Measurements from ENCODE around the gene MICU1.
"Not testable (repeated sequence)": the region's sequence is repeated elsewhere in the genome, so short reads cannot be mapped to it uniquely, and the experiment has no call there.

MICU1 gene, protein sequence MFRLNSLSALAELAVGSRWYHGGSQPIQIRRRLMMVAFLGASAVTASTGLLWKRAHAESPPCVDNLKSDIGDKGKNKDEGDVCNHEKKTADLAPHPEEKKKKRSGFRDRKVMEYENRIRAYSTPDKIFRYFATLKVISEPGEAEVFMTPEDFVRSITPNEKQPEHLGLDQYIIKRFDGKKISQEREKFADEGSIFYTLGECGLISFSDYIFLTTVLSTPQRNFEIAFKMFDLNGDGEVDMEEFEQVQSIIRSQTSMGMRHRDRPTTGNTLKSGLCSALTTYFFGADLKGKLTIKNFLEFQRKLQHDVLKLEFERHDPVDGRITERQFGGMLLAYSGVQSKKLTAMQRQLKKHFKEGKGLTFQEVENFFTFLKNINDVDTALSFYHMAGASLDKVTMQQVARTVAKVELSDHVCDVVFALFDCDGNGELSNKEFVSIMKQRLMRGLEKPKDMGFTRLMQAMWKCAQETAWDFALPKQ

DNA sequence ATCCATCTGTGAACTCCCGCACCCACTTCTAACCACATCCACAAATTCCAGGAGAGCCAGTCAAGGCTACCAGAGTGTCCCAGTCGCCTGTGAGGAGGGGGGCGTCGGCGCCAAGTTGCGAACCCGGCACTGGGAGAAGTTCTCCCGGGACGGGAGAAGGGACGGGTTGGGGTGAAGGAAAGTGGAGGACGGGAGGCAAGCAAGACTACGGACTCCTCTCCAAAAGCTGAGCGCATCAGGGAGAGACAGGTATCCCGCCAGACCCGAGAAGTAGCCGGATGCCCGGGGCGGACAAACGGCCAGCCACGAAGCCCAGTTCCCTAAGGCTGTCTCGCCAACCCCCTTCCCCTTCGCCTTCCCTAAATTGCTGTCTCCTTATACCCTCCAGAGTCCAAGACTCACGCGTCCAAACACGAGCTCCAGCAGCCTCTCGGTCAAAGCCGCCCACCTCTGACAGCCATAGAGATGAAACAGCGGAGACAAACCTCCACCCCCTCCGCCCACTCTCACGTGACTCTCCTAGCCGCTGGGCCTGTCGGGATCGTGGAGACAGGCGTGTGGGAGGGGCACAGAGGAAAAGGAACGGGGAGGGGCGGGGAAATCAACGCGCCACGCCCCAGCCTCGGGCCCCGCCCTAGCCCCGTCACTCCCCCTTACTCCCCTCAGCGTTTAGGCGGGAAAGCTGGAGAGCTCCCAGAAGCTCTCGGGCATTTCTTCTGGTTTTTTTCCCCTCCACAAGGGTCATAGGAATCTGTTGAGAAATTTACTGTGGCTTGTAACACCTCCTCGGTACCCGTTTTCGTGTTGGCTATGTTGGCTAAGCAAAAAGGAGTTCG, at the start of gene MICU1:
TSS of gene MICU1 (minus strand) at position 472 of the 836 bp plus-strand sequence. CDS start 59,286 bp downstream, outside the sequence.
- peak; percentile 90 for DNase-seq (ENCODE audit: low read depth)

DNA sequence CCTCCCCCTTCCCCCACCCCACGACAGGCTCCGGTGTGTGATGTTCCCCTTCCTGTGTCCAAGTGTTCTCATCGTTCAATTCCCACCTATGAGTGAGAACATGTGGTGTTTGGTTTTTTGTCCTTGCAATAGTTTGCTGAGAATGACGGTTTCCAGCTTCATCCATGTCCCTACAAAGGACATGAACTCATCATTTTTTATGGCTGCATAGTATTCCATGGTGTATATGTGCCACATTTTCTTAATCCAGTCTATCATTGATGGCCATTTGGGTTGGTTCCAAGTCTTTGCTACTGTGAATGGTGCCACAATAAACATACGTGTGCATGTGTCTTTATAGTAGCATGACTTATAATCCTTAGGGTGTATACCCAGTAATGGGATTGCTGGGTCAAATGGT, 48.3 kb upstream of the MICU1 start:
- not testable (repeated sequence) for DNase-seq (ENCODE audit: low read depth)

DNA sequence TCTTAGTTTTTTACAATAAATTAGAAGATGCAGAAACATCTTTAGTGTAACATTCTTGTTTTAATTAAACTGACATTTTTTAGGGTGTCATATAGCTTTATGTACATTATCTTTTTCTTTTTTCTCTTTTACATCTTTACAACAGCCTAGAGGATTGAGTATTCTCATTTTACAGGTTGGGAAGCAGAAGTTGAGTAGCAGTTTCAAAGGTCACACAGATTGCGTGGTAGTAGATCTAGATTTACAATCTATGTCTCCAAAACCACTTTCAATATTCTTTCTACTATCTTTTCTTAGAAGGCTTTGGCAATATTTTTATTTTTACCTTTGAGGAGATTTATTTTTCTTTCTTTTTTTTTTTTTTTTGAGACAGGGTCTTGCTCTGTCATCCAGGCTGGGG, 47.4 kb upstream of the MICU1 start:
- DNase-seq (ENCODE audit: low read depth) = no peak

DNA sequence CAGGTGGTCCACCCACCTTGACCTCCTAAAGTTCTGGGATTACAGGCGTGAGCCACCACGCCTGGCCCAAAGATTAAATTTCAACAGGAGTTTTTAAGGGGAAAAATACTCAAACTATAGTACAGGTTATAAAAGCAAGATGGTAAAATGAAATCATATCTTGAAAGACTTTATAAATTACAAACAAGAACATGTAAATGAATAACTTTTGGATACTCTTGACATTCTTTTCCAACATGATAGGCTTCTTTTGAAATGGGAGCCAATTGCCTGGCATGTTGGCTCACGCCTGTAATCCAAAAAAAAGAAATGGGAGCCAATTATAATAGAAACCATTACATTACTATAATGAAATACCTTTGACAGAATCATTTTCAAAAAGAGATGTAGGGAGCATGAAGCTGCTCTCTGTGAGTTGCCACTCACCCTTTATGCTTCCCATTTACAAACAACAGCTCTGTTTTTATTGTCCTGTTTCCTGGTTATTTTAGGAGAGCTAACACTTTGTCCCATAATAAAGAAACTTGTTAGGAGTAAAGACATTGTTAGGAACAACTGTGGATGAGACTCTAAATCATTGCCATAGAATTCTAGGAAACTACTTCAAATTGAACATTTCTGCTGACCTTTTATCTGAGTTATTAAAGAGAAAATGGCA, 41.5 kb upstream of the MICU1 start:
- no peak for DNase-seq (ENCODE audit: low read depth)

DNA sequence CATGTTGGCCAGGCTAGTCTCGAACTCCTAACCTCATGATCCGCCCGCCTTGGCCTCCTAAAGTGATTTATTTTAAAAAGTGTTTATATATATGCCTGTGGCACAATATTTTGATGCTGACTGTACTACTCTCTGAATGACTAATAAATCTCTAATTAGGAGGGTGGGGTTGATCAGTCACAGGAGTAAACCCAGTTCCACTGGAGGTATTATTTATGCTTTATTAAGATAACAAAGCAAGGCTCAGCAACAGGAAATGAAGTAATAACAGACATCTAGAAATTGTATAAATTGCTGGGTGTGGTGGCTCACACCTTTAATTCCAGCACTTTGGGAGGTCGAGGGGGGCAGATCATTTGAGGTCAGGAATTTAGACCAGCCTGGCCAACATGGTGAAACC, 40.0 kb upstream of the MICU1 start:
- no peak for DNase-seq (ENCODE audit: low read depth)

DNA sequence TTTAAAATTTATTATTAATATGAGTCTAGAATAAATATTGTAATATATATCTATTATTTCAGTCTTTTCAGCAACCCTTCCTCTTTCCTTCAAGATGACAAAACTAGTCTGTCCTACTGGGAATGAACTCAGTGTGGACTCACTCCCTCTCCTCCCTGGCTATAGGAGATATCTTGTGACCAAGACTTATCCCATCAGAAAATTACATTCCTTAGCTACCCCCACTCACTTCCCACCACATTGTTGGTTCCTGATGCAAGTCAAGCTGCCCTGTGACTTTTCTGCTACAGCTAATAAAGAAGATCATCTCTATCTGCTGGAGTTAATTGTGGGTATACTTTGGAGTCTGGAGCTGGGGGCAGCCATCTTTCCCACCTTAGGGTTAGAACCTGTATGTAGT, 38.1 kb upstream of the MICU1 start:
- no peak for DNase-seq (ENCODE audit: low read depth)

DNA sequence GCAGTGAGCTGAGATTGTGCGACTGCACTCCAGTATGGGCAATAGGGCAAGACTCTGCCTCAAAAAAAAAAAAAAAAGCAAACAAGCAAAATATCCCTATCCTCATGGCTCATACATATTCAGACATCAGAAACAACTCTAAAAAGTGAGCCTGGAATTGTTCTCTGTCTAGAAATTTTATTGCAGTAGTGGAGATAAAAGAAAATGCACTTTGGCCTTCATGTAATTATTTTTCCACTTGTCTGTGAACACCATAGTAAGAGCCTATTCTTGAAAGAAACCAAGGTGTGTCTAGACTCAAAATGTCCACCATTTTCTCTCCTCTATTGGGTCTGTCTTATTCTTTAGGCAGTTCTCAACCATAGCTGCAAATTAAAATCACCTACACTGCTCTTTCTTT, 35.6 kb upstream of the MICU1 start:
- no peak for DNase-seq (ENCODE audit: low read depth)

DNA sequence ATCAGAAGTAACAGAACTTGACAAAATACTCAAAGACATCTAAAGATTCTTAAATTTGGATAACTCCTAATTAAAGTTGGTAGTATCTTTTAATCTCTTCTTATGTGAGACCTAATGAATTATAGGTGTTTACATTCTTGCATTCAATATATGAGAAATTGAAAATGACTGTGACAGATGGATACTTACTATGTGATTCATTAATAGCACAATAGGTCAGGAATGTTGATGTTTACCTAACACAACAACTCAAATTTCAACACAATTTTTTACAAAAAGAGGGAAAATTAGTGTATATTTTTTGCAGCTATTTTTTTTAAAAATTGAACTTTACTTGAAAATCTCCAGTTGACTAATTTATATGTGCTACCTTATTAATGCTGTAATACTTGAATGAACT, 34.3 kb upstream of the MICU1 start:
- DNase-seq (ENCODE audit: low read depth) = no peak

DNA sequence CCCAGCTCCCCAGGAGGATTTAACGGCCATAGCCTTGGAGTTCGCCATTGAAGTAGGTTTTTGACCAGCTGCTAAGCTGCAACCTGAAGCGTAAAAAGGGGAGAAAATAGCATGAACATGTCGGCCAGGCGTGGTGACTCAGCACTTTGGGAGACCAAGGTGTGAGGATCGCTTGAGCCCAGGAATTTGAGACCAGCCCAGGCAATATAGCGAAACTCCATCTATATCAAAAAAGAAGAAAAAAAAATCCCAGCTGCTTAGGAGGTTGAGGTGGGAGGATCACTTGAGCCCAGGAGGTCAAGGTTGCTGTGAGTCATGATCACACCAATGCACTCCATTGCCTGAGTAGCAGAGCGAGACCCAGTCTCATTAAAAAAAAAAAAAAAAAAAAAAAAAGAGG, 33.8 kb upstream of the MICU1 start:
- DNase-seq (ENCODE audit: low read depth) = no peak

DNA sequence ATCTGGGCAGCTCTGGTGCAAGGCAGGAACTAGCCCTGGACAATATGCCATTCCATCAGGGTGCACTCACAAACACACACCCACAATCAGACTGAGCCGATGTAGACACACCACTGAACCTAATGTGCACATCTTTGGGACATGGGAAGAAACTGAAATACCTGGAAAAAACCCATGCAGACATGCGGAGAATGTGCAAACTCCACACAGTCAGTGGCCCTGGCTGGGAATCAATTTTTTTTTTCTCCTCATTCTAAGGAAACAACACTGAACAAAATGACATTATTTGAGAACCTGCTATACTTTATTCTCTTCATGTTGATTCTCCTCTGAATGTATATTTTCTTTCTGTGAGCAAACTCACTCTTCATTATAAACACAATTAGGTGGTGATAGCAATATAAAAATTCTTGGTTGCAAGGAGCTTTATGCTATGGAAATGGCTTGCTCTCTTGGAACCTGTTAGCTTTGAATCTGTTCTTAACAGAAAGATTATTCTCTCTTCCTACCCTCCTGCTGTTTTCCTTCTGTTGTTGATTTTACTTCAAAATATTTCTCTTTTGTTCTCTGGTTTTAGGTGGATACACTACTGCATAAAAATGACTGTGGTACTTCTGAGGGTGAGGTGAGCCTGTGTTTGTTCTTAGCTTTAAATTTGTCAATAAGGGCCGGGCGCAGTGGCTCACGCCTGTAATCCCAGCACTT, 33.0 kb upstream of the MICU1 start:
- DNase-seq (ENCODE audit: low read depth) = no peak

DNA sequence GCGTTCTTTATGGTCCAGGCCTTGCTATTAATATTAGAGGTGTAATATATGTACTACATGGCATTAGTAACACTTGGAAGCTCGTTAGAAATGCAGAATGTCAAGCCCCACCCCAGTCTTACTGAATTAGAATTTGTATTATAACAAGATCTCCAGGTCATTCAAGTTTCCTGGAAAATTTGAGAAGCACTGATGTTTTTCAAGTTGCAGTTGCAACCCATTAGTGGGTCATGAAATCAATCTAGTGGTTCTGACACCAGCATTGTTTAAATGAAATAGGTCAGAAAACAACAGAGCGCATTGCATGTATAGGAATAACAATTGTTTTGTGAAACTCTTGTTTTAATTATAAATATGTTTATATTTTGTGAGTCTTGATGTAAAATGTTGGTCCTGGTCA, 28.8 kb upstream of the MICU1 start:
- no peak for DNase-seq (ENCODE audit: low read depth)

DNA sequence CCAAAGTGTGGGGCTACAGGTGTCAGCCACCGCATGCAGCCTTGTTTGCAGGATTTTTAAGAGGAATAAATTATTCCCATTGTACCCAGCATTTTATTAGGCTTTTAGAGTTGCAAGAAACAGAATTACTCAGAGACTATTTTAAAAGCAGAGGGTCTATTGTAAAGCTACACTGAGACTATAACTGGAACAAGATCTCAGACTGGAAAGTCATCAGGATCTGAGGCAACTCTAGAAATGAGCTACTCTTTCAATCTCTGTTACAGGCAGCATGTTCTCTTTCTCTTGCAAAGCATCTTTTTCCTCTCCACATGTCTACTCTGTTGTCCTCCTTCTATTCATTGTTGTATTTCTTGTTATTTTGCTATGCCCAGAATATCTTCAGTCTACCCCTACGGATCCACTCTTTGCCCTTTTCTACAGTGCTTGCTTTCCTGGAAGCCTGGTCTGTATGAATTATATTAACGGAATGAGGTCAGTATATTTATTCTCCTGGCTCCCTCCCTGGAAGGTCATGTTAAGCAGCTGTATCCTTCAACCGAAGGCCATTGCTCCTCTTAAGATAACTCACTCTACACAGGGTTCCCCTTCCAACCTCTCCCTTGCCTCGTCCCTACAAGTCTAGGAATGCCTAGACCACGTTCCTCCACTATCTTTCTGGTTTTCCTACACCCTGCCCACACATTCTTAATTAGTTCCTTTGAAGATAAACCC, 27.7 kb upstream of the MICU1 start:
- no peak for DNase-seq (ENCODE audit: low read depth)

DNA sequence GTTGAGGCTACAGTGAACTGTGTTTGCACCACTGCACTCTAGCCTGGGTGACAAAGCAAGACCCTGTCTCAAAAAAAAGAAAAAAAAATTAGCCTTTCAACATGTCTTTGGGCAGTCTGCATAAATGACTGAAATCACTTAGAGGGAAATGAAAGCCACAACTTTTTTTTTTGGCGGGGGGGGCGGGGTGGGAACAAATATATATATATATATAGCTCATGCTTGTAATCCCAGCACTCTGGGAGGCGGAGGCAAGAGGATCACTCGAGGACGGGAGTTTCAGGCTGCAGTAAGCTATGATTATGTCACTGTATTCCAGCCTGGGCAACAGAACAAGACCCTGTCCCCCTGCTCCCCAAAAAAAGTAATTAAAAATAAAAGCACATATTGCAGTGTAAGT, 23.4 kb upstream of the MICU1 start:
- no peak for DNase-seq (ENCODE audit: low read depth)

DNA sequence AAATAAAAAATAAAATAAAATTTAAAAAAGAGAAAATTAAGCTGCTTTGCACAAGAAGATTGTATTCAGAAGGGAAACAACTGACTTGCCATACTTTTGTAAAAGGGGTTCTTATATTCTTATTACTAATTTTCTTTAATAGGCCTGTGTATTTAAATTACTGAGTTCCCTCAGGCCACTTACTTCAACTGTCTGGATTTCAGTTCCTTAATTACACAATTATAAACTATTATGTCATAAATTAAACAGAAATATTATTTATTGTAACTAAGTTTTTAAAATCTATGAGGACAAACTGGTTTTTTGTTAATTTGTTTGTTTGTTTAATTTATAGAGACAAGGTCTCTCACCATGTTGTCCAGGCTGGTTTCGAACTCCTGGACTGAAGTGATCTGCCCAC, 22.4 kb upstream of the MICU1 start:
- DNase-seq (ENCODE audit: low read depth) = no peak

DNA sequence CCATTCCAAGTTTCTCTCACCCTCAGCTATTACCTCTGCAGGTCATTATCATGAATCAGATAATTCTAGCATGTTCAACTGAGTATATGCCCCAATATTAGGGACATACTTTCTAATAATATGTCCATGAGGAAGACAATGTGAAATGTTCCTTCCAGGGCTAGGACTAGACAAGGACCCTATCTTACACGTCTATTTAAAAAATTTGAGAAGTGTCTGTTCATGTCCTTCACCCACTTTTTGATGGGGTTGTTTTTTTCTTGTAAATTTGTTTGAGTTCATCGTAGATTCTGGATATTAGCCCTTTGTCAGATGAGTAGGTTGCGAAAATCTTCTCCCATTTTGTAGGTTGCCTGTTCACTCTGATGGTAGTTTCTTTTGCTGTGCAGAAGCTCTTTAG, 21.1 kb upstream of the MICU1 start:
- not testable (repeated sequence) for DNase-seq (ENCODE audit: low read depth)

DNA sequence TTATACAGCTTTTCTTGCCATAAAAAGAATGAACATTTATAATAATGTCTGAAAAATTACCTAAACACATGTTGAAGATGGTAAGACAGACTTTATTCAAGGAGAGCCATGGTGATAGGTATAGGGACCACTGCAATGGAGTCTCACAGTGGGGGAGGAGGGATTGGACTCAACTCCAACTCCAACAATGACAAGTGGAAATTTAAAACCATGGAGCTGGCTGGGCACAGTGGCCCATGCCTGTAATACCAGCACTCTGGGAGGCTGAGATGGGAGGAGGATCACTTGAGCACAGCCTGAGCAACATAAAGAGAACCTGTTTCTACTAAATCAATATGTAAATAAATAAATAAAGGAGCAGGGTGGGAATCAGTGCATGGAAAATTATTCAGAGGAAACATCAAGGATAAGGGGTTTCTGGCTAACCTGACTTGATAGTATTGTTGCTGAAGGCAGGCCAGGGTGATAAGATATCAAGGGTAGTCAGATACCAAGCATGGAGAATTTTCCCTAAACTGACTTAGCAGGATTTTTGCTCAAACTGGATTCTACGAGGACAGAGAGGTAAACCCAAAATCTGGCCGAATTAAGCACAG, 19.5 kb upstream of the MICU1 start:
- DNase-seq (ENCODE audit: low read depth) = no peak

DNA sequence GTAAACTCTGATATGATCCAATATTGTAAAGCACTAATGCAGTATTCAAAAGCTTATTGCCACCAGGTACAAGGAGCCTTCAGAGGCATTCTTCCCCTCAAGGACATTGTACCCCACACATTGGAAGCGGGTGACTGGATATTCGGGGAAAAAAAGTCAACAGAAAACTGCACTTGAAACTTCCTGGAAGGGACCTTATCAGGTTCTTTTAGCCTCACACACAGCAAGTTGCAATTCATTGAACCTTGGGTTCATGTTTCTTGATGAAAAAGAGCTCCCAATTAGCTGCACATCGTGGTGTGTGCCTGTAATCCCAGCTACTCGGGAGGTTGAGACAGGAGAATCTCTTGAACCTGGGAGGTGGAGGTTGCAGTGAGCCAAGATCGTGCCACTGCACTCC, 16.4 kb upstream of the MICU1 start:
- DNase-seq (ENCODE audit: low read depth) = no peak

DNA sequence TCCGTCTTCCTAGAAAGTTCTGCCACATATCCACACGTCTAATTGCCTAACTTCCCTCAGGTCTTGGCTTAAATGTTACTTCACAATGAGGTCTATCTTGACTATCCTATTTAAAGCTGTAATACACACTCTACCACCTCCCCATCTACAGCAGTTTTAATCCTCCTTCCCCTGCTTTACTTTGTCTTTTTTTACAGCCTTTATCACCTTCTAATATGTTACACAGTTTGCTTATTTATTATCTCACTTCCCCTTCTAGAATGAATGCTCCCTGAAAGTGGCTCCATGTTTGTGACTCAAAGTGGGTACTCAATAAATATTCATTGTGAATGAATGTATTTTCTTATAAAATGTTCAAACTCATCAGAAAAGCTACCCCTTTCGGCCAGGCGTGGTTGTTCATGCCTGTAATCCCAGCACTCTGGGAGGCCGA, 13.6 kb upstream of the MICU1 start:
- no peak for DNase-seq (ENCODE audit: low read depth)

DNA sequence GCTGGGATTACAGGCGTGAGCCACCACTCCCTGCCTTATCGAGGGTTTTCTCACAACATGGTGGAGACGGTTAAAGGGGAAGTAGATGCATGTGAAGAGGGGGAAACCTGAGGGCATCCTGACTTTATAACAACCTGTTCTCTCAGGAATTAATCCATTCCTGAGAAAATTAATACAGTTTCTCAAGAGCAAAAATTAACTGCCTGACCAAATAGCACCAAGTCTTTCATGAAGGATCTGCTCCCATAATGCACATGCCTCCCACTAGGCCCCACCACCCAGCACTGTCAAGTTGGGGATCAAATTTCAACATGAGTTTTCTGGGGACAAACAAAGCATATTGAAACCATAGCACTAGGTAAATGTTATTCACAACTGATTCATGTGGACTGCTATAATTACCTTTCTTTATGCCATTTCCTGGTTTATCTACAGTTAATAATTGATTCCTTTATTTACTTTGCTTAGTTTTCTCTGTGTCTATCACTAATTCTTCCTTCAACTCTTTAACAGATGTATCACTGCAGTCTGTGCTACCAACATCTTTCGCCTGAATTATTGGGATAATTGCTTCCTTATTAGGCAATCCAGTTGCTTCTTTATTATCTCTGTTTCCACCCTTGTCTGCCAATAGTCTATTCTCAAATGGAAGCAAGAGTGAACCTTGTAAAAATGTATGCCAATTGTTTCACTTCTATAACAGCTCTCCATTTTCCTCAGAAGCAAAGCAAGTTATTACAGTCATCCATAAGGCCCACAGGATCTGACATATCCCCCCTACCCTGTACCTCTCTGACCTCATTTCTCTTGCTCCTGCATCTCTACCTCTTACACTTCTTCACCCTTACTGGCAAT, 12.9 kb upstream of the MICU1 start:
- DNase-seq (ENCODE audit: low read depth) = no peak

DNA sequence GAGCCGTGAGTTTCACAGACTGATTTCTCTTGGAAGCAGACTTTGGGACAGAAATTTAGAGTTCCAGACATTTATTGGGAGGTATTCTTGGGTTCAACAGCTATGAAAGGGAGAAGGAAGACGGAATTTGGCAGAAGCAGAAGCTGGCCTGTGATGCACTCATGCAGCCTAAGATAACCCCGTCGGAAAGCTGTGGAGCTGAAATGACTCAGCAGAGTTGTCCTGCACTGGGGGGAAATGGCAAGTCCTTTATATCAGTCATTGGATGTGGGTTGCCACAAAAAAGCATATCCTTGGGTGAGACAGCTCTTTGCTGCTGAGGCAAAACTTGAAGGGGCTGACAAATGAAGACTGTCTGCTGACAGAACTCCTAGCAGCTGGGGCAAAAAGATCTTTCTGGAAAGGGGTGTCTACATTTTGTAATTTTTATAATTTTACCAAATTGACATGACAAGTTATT, 11.5 kb upstream of the MICU1 start:
- DNase-seq (ENCODE audit: low read depth) = no peak

Measured in T-helper 22 cell (primary cell).